Spleen (tissue), 7 donors: ENCODE data around the gene SSTR3.

ENCODE experiments used
- POLR2A ChIP-seq, 3 donors: fragments of 450-650 bp; IDR thresholded peaks; one replicate each; pipeline ENCODE4 v1.5.1; 2017; ENCODE audit warnings: antibody characterized with exemption in 3 of 3, mild to moderate bottlenecking in 1 of 3
- TF ChIP-seq, protein P1 (sequence below), 11 experiments: fragments of 200-600 bp in 7 of 11; fragments of 450-650 bp in 4 of 11; sonication (generic) in 4 of 11; IDR thresholded peaks in 8 of 11; conservative IDR thresholded peaks in 3 of 11; 1 replicate in 7 of 11; 2 replicates in 4 of 11; pipeline versions ENCODE4 v1.4.0 to v1.8.0; 2016 to 2021; ENCODE audit warnings: antibody characterized with exemption in 11 of 11, inconsistent platforms in 4 of 11, mild to moderate bottlenecking in 1 of 11
- donor health status: DM: no; HTN: no; CAD: no; lungs with moderate emphysema.
- donor health status: DM: no; HTN: no; CAD: no.
- donor health status: DM: no; HTN: no; CAD: no.

DNA sequence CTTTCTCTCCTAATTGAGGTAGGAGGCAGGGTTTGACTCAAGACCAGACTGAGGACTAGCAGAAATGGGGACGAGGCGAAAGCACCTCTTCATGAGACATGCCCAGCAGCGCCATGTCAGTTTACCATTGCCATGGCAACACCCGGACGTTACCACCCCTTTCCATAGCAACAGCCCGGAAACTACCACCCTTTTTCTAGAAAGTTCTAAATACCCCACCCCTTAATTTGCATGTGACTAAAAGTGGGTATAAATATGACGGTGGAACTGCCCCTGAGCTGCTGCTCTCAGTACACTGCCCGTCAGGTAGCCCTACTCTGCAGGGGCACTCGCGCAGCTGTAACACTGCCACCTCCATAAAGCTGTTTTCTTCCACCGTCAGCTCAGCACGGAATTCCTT is 37.7 kb upstream of the SSTR3 start:
- TF ChIP-seq, protein P1, sequence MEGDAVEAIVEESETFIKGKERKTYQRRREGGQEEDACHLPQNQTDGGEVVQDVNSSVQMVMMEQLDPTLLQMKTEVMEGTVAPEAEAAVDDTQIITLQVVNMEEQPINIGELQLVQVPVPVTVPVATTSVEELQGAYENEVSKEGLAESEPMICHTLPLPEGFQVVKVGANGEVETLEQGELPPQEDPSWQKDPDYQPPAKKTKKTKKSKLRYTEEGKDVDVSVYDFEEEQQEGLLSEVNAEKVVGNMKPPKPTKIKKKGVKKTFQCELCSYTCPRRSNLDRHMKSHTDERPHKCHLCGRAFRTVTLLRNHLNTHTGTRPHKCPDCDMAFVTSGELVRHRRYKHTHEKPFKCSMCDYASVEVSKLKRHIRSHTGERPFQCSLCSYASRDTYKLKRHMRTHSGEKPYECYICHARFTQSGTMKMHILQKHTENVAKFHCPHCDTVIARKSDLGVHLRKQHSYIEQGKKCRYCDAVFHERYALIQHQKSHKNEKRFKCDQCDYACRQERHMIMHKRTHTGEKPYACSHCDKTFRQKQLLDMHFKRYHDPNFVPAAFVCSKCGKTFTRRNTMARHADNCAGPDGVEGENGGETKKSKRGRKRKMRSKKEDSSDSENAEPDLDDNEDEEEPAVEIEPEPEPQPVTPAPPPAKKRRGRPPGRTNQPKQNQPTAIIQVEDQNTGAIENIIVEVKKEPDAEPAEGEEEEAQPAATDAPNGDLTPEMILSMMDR (IDR thresholded peaks at IDR 0.05 in 8 of 11, conservative IDR thresholded peaks at IDR 0.05 in 3 of 11), result no peak
- TF ChIP-seq POLR2A (IDR thresholded peaks at IDR 0.05), result no peak
